DND-41 (cell line): ENCODE data around the gene SCAMP5.

ENCODE experiments used
- CTCF ChIP-seq: IDR thresholded peaks from 2 replicates; pipeline ENCODE4 v1.5.1; 2012; ENCODE audit warnings: borderline replicate concordance, low read length, moderate library complexity, mild to moderate bottlenecking; ENCODE audit not compliant: poor library complexity, severe bottlenecking; ENCODE audit errors: extremely low read depth
- EZH2 ChIP-seq: IDR thresholded peaks from 3 replicates; pipeline ENCODE4 v1.6.1; 2012; ENCODE audit warnings: borderline replicate concordance, low read depth, mild to moderate bottlenecking, moderate library complexity, low read length, inconsistent platforms; ENCODE audit not compliant: severe bottlenecking

GRCh38 chr15:75051711-75052110 lies 56.3 kb downstream of the SCAMP5 start:
- TF ChIP-seq CTCF (no peak), EZH2 (no peak)
